GM08714 (cell line): ENCODE data around the gene RTTN.

ENCODE experiments used
- H3K4me3 ChIP-seq: fragments of 200-500 bp; sonication (Bioruptor generic); 2 replicates; pipeline ENCODE4 v1.5.1; 2014; ENCODE audit warnings: mild to moderate bottlenecking, low read length, inconsistent platforms
- ZNF274 ChIP-seq: IDR thresholded peaks from 2 replicates; pipeline ENCODE4 v1.6.1; 2012; ENCODE audit warnings: mild to moderate bottlenecking, low read depth, low read length

RTTN gene

GRCh38 chr18:70086085-70086484 is 119.4 kb downstream of the RTTN start:
- no peak overlapping the region for H3K4me3 ChIP-seq
- TF ChIP-seq ZNF274, result no peak

- no peak overlapping the region for H3K4me3 ChIP-seq
- no peak for TF ChIP-seq ZNF274
Observed at GRCh38 chr18:70085641-70086040, 119.8 kb downstream of the RTTN start.

GRCh38 chr18:70082430-70082829 is 123.1 kb downstream of the RTTN start:
- TF ChIP-seq ZNF274, result no peak
- H3K4me3 ChIP-seq, result no peak overlapping the region

GRCh38 chr18:70078106-70078505 is 127.4 kb downstream of the RTTN start:
- H3K4me3 ChIP-seq, result no peak overlapping the region
- no peak for TF ChIP-seq ZNF274

- TF ChIP-seq ZNF274, result no peak
- H3K4me3 ChIP-seq, result no peak overlapping the region
Observed at GRCh38 chr18:70075906-70076305, 129.6 kb downstream of the RTTN start.

- no peak for TF ChIP-seq ZNF274
- H3K4me3 ChIP-seq, result no peak overlapping the region
Observed at GRCh38 chr18:70074116-70074515, 131.4 kb downstream of the RTTN start.

GRCh38 chr18:70073432-70073831 is 132.1 kb downstream of the RTTN start:
- TF ChIP-seq ZNF274, result no peak
- H3K4me3 ChIP-seq, result no peak overlapping the region

- H3K4me3 ChIP-seq, result no peak overlapping the region
- no peak for TF ChIP-seq ZNF274
Observed at GRCh38 chr18:70072678-70073077, 132.8 kb downstream of the RTTN start.

- TF ChIP-seq ZNF274, result no peak
Observed at GRCh38 chr18:70069965-70070364, 135.5 kb downstream of the RTTN start.

GRCh38 chr18:70069382-70069781 is 136.1 kb downstream of the RTTN start:
- no peak overlapping the region for H3K4me3 ChIP-seq
- no peak for TF ChIP-seq ZNF274

More at GRCh38 chr18:70069965-70070364, 135.5 kb downstream of the RTTN start:
- H3K4me3 ChIP-seq, result no peak overlapping the region

GRCh38 chr18:70068981-70069380 is 136.5 kb downstream of the RTTN start:
- no peak overlapping the region for H3K4me3 ChIP-seq
- no peak for TF ChIP-seq ZNF274

GRCh38 chr18:70059684-70060083 is 145.8 kb downstream of the RTTN start:
- H3K4me3 ChIP-seq, result no peak overlapping the region
- no peak for TF ChIP-seq ZNF274

- TF ChIP-seq ZNF274, result no peak
- H3K4me3 ChIP-seq, result no peak overlapping the region
Observed at GRCh38 chr18:70058916-70059315, 146.6 kb downstream of the RTTN start.

- H3K4me3 ChIP-seq, result no peak overlapping the region
- no peak for TF ChIP-seq ZNF274
Observed at GRCh38 chr18:70047931-70048603, 157.4 kb downstream of the RTTN start.

GRCh38 chr18:70046796-70047195 is 158.7 kb downstream of the RTTN start:
- H3K4me3 ChIP-seq, result no peak overlapping the region
- TF ChIP-seq ZNF274, result no peak

- H3K4me3 ChIP-seq, result no peak overlapping the region
- TF ChIP-seq ZNF274, result no peak
Observed at GRCh38 chr18:70046207-70046606, 159.3 kb downstream of the RTTN start.

GRCh38 chr18:70044632-70045031 is 160.9 kb downstream of the RTTN start:
- TF ChIP-seq ZNF274, result no peak
- H3K4me3 ChIP-seq, result no peak overlapping the region
